HG02840 (cell line): Measurements from ENCODE around the gene DNALI1.

Source experiments
- ATAC-seq: cut with Tn5 transposase; IDR thresholded peaks from one replicate; pipeline ENCODE4 v1.9.1; 2021; ENCODE audit warnings: mild to moderate bottlenecking, moderate library complexity, moderate number of reproducible peaks; ENCODE audit not compliant: unreplicated experiment, low FRiP score

Gene DNALI1

DNA sequence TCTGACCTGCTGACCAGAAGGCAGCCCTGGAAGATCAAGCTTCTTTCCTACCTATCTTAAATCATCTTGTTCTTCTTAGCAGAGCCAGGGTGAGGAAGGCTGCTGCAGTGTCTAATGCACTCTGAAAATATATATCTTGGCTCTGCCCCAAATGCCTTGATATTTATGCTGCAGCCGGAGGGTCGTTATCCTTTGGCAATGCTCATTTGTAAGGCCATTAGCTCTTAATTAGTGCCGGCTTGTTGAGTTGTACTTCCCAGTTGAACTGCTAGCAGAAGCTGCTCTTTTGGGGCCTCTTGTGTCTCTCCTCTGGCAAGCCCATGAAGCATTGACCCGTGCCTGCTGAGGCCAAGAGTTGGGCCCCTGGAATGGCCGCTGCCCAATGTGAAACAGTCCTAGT, 43.2 kb downstream of the DNALI1 start:
- no peak for ATAC-seq

DNA sequence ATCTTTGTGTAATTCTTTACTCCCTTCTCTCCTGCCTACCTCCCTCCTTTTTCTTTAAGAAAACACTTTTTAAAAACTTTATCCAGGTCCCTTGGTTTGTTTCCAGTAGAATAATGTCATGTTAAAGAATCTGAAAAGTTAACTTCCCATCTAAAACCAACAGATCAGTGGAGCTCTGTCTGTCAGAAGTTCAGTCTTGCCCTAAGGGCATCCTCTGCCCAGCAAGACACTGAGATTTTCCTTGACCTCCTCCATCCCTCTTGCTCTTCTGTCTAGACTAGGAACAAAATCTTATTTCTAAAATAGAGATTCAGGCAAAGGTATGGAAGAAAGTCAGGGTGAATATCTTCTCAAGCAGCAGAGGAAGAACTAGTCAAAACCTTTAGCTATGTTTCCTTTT, 44.7 kb downstream of the DNALI1 start:
- no peak for ATAC-seq

DNA sequence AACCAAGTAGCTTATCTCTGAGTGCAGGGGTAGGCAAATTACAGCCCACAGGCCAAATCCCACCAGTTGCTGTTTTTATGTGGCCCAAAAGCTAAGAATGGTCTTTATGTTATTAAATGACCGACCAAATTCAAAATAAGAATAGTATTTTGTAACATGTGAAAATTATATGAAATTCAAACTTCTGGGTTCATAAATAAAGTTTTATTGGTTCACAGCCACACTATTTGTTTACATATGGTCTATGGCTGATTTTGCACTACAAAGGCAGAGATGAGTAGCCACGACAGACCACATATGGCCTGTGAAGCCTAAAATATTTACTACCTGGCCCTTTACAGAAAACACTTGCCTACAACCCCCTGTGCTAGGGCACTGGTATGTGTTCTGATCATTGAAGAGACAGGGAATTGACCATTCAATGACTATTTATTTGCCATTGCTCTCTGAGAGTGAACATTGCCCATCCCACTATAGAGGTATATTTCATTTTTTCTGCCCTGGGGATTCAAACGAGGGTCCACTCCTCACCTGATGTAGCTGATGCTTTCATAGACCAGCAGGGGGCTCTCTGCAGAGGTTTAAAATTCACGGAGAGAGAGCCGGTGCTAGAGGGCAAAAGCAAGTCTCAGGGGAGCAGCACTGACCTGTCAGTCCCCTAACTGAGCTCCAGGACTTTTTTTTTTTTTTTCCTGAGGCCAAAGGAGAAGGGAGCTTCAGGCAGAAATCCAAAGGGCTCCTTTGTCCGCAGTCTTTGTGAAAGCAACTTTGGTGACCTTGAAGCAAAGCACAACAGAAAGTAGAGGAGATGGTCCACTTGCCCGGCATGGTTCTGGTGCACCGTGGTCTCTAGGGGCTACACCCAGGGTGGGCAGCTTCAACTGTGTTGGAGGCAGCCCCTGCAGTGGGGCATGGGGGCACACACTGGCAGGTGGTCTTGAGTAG, 46.3 kb downstream of the DNALI1 start:
- ATAC-seq = no peak

DNA sequence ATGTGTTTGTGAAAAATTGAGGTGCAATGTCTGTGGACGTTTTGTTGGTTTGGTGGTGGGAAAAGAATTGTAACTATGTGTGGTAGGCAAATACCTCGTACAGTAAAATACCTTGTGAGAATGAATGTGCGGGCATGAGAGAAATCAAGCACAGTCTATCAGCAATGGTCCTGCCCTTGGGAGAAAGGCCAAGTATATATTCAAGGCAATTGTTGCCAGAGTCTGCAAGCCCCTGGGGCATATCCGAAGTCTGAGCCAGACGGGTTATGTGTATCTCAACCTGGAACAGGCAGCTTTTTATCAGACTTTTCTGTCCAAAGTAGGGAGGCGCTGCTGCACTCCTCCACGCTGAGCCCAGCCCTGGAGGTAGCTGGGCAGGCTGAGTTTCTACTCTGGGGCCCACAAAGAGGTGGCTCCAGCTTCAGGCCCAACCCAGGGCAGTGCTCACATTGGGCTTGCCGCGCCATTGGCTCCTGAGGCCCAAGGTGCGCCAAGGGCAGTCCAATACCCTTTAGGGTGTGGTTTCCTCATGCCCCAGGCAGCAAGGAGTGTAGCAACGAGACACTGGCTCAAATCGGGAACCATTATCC, 48.4 kb downstream of the DNALI1 start:
- ATAC-seq = no peak

DNA sequence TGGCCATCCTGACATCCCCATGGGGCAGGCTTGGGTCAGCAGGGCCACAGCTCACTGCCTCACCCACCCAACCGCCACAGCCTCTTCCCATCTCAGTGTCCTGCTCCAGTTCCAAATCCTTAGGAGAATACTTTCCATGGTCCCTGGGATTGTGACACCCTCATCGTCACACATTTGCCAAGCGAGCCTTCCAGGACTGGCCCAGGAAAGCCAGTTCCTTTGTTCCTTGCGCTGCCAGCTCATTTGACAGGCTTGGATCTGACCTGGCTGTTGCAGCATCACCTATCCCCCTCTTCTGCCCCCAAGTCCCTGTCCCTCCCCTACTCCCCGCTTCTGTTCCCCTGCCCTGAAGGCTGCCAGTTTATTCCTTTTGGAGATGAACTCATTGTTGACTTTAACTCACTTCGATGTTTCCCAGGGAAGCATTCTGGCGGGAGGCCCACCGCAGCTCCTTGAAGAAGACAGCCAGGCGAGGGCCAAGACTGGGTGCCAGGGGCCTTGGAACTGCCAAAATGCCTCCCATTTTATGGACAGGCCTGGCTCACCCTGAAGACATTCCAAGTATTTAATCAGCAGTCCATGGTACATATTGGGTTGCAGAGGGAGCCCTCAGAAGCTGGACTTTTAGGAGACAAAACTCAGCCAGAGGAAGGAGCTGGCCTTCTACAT, 49.2 kb downstream of the DNALI1 start:
- ATAC-seq = no peak

DNA sequence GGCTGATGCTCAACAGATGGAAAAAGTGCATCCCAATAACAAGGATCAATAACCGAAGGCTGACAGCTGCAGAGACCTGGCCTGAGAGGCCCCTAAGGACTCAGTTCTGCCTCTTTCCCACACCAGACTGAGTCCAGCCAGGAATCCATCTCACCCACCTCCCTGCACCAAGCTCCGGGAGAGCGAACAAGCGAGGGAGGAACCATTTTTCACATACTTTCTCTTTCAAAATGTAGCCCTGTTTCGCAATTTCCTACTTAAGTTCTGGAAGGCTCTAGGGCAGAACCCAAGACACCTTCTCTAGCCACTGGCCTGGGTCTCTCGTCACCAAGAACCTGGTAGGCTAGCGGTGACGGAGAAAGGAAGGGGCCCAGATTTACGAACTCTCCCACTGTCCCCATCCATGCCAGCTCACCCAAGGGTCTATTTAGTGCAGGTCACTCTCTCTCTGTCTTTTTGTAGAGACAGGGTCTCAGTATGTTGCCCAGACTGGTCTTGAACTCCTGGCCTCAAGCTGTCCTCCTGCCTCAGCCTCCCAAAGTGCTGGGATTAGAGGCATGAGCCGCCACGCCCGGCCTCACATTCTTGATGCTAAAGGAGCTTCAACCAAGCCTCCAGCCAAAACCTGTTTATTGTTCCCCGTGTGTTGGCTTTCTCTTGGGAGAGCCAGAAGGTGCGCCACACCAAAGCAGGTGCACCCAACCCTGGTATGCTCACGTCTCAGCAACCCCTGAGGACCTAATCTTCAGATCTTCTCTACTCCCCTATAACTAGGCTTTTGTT, 49.9 kb downstream of the DNALI1 start:
- ATAC-seq = no peak

DNA sequence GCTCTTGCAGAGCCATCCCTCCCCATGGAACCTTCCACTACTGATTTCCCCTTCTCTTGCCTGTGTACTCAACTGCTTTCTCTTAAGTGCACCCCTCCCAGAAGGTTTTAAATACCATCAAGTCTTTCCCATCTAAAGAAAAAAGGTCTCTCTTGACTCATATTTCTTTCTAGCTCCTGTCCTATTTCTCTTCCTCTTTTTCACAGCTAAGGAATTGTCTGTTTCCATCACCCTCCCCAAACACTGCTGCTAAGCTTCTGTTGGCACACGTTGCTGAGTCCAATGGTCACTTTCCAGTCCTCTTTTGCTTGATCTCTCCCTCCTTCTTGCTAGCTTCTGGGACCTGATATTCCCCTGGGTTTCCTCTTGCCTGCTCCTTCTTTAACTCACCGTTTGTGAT, 52.3 kb downstream of the DNALI1 start:
- ATAC-seq = no peak

DNA sequence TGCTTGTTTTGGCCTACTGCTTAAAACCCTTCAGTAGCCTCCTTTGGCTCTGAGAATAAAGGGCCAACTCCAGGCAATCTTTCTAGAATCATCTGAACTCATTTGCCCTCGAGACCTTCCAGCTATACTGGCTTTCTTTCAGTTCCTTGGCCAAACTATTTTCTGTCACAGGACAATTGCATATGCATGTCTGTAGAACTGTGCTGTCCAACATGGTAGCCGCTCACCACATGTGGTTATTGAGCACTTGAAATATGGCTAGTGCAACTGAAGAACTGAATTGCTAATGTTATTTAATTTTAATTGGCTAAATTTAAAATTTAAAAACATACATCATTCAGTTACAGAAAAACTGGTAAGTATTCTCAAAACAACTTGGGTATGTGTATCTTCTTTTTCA, 53.3 kb downstream of the DNALI1 start:
- no peak for ATAC-seq

DNA sequence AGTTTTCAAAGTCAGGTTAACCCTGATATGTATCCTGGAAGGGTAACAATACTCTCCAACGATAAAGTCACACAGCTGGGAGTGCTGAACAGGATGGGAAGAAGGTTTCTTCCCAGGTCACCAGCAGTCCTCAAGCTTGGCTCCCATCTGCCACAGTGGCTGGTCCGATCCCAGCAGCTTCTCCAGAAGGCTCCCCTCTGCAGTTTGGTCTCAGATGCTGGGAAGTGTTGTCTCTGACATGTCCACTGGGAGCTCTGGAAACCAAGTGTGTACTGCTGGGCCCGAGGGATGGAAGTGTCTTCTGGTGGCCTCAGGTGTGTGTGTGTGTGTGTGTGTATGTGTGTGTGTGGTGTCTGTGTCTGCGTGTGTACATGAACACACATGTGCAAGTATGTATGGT, 55.4 kb downstream of the DNALI1 start:
- ATAC-seq = no peak

DNA sequence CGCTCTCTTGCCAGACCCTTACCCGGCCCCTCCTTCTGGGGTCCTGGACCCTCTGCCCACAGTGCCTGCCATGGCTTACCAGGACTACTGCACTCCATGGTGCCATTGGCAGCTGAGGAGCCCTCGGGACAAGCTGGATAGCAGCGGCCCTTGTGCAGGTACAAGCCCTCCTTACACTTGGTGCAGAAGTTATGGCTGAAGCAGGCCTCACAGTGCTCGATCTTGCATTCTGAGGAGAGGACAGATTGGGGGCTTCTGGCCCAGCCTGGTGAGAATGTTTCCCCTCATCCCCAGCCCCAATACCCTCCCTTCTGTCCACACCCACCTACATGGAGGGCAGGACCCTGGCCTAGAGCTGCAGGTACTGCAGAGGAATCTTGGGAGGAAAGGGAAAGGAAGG, 57.4 kb downstream of the DNALI1 start:
- ATAC-seq = no peak

DNA sequence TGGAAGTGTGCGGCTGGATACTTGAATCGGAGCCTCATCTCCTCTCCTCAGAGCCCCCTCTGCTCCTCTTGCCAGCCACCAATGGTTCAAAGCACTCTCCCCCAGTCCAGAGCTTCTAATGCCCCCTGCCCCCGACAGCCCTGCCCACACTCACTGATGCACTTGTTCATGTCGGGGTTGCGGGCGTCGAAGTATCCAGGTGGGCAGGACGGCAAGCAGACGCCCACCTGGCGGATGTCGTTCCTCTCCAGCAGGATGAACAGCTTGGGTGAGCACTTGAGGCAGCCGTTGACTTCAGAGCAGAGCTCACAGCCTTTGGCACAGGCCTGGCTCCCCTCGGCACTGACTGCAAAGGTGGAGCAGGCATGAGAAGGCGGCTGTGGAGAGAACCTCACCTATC, 59.6 kb downstream of the DNALI1 start:
- ATAC-seq = no peak
